Chondrocyte (in vitro differentiated cells): ENCODE measurements around the gene MRO. TPM values are rescaled to one million over a fixed set of nuclear protein-coding genes. Genes with fewer than 3 reads are reported as not detected.
"Not testable (repeated sequence)": the region's sequence is repeated elsewhere in the genome, so short reads cannot be mapped to it uniquely, and the experiment has no call there.

ENCODE experiments used
- DNase-seq: peaks from one replicate; pipeline ENCODE4 v3.0.0; 2021; ENCODE audit warnings: mixed read lengths, low spot score
- H3K27ac Mint-ChIP-seq: one replicate; pipeline ENCODE4 v1.8.0; 2021; ENCODE audit warnings: mild to moderate bottlenecking, moderate library complexity, mixed read lengths; ENCODE audit not compliant: unreplicated experiment
- H3K27me3 Mint-ChIP-seq: 2 replicates; pipeline ENCODE4 v1.8.0; 2021; ENCODE audit warnings: low read depth, mixed read lengths
- H3K36me3 Mint-ChIP-seq: 2 replicates; pipeline ENCODE4 v1.8.0; 2021; ENCODE audit warnings: low read depth, mixed read lengths
- H3K4me1 Mint-ChIP-seq: 2 replicates; pipeline ENCODE4 v1.8.0; 2021; ENCODE audit warnings: low read depth, mild to moderate bottlenecking, mixed read lengths
- H3K4me3 Mint-ChIP-seq: one replicate; pipeline ENCODE4 v1.8.0; 2021; ENCODE audit warnings: mild to moderate bottlenecking, moderate library complexity, mixed read lengths; ENCODE audit not compliant: unreplicated experiment
- H3K9me3 Mint-ChIP-seq: 2 replicates; pipeline ENCODE4 v1.8.0; 2021; ENCODE audit warnings: low read depth, mixed read lengths
- CTCF ChIP-seq: fragments of 200-600 bp; sonication (generic); IDR thresholded peaks from 2 replicates; pipeline ENCODE4 v1.5.0; 2021; ENCODE audit warnings: antibody characterized with exemption, mild to moderate bottlenecking, moderate library complexity
- total RNA-seq: library from RNA; stranded (reverse); gene quantifications from 3 replicates; pipeline ENCODE4 v1.2.1, GENCODE V29; 2021

MRO gene
- total RNA-seq, 1 donor from 2014 or later: not detected

GRCh38 chr18:50839341-50839740 is 19.5 kb upstream of the MRO start:
- TF ChIP-seq CTCF: no peak
- H3K27ac Mint-ChIP-seq: no peak overlapping the region
- H3K9me3 Mint-ChIP-seq: no peaks in the 10 kb centered on the region
- no peak overlapping the region for H3K4me3 Mint-ChIP-seq
- peaks cover 8% of the 10 kb centered on the region for H3K4me1 Mint-ChIP-seq
- H3K36me3 Mint-ChIP-seq: no peaks in the 10 kb centered on the region
- H3K27me3 Mint-ChIP-seq: peaks cover 10% of the 10 kb centered on the region
- DNase-seq: no peak

GRCh38 chr18:50836521-50836957 is 16.7 kb upstream of the MRO start:
- Mint-ChIP-seq H3K36me3 (no peaks in the 10 kb centered on the region), H3K4me3 (no peak overlapping the region), H3K9me3 (no peaks in the 10 kb centered on the region), H3K4me1 (peaks cover 8% of the 10 kb centered on the region), H3K27me3 (peaks cover 8% of the 10 kb centered on the region), H3K27ac (no peak overlapping the region)
- TF ChIP-seq CTCF: no peak
- DNase-seq: no peak

GRCh38 chr18:50833496-50833895 is 13.7 kb upstream of the MRO start:
- not testable (repeated sequence) for H3K4me1 Mint-ChIP-seq, H3K27ac Mint-ChIP-seq, H3K4me3 Mint-ChIP-seq, DNase-seq, H3K36me3 Mint-ChIP-seq, H3K27me3 Mint-ChIP-seq, H3K9me3 Mint-ChIP-seq

- no peak overlapping the region for H3K4me3 Mint-ChIP-seq
- no peaks in the 10 kb centered on the region for H3K36me3 Mint-ChIP-seq
- no peak overlapping the region for H3K27ac Mint-ChIP-seq
- DNase-seq: no peak
- no peaks in the 10 kb centered on the region for H3K27me3 Mint-ChIP-seq
- H3K4me1 Mint-ChIP-seq: peaks cover 8% of the 10 kb centered on the region
- no peaks in the 10 kb centered on the region for H3K9me3 Mint-ChIP-seq
- TF ChIP-seq CTCF: no peak
Measured at GRCh38 chr18:50832754-50833153, 12.9 kb upstream of the MRO start.

GRCh38 chr18:50830544-50830943 is 10.7 kb upstream of the MRO start:
- no peaks in the 10 kb centered on the region for H3K36me3 Mint-ChIP-seq
- H3K4me3 Mint-ChIP-seq: no peak overlapping the region

More at GRCh38 chr18:50830544-50830943, 10.7 kb upstream of the MRO start:
- no peaks in the 10 kb centered on the region for H3K27me3 Mint-ChIP-seq
- DNase-seq: no peak
- H3K27ac Mint-ChIP-seq: no peak overlapping the region
- no peak for TF ChIP-seq CTCF
- H3K4me1 Mint-ChIP-seq: no peaks in the 10 kb centered on the region
- no peaks in the 10 kb centered on the region for H3K9me3 Mint-ChIP-seq
